Measurements from ENCODE around the gene ZFYVE16. TPM values are rescaled to one million over a fixed set of nuclear protein-coding genes. Genes with fewer than 3 reads are reported as not detected.

ZFYVE16 gene
- total RNA-seq, 4 donors from 2014 or later, result 12.5 to 27.5 (median 18.2) TPM

DNA sequence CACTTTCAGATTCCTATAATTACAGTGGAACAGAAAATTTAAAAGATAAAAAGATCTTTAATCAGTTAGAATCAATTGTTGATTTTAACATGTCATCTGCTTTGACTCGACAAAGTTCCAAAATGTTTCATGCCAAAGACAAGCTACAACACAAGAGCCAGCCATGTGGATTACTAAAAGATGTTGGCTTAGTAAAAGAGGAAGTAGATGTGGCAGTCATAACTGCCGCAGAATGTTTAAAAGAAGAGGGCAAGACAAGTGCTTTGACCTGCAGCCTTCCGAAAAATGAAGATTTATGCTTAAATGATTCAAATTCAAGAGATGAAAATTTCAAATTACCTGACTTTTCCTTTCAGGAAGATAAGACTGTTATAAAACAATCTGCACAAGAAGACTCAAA, 29.5 kb downstream of the ZFYVE16 start:
- WGBS, 2 donors, result 72 to 81% methylated on average over 3 of the region's 3 CpGs
- Histone ChIP-seq H3K4me1 (no peaks in the 10 kb centered on the region), H3K27me3 (no peaks in the 10 kb centered on the region), H3K36me3 (peaks cover 0 to 67% (median 3%) of the 10 kb centered on the region in 3 donors), H3K27ac (no peak overlapping the region), H3K9me3 (no peaks in the 10 kb centered on the region), H3K4me3 (no peak overlapping the region)
- no peak for DNase-seq
- intact Hi-C loops (cut with DNase I), result no loop called here
- TF ChIP-seq, protein P1, sequence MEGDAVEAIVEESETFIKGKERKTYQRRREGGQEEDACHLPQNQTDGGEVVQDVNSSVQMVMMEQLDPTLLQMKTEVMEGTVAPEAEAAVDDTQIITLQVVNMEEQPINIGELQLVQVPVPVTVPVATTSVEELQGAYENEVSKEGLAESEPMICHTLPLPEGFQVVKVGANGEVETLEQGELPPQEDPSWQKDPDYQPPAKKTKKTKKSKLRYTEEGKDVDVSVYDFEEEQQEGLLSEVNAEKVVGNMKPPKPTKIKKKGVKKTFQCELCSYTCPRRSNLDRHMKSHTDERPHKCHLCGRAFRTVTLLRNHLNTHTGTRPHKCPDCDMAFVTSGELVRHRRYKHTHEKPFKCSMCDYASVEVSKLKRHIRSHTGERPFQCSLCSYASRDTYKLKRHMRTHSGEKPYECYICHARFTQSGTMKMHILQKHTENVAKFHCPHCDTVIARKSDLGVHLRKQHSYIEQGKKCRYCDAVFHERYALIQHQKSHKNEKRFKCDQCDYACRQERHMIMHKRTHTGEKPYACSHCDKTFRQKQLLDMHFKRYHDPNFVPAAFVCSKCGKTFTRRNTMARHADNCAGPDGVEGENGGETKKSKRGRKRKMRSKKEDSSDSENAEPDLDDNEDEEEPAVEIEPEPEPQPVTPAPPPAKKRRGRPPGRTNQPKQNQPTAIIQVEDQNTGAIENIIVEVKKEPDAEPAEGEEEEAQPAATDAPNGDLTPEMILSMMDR (IDR thresholded peaks at IDR 0.05), result no peak
- no peak for TF ChIP-seq POLR2A (IDR thresholded peaks at IDR 0.05)

DNA sequence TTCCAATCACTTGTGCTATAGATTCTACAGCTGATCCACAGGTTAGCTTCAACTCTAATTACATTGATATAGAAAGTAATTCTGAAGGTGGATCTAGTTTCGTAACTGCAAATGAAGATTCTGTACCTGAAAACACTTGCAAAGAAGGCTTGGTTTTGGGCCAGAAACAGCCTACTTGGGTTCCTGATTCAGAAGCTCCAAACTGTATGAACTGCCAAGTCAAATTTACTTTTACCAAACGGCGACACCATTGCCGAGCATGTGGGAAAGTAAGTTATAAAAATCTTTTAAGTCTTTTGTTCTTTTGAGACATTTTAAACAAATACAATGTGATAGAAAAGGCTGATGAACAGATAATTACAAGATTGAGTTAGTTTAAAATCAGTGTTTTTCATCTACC, 30.9 kb downstream of the ZFYVE16 start:
- intact Hi-C loops (cut with DNase I), result no loop called here
- Histone ChIP-seq H3K36me3 (peaks cover 0 to 81% (median 3%) of the 10 kb centered on the region in 3 donors), H3K27me3 (no peaks in the 10 kb centered on the region), H3K4me1 (no peaks in the 10 kb centered on the region), H3K9me3 (no peaks in the 10 kb centered on the region), H3K4me3 (no peak overlapping the region), H3K27ac (no peak overlapping the region)
- TF ChIP-seq, protein P1 (IDR thresholded peaks at IDR 0.05), result no peak
- no peak for TF ChIP-seq POLR2A (IDR thresholded peaks at IDR 0.05)
- 90 to 94% methylated on average over 4 of the region's 4 CpGs for WGBS, 2 donors
- DNase-seq, result no peak

DNA sequence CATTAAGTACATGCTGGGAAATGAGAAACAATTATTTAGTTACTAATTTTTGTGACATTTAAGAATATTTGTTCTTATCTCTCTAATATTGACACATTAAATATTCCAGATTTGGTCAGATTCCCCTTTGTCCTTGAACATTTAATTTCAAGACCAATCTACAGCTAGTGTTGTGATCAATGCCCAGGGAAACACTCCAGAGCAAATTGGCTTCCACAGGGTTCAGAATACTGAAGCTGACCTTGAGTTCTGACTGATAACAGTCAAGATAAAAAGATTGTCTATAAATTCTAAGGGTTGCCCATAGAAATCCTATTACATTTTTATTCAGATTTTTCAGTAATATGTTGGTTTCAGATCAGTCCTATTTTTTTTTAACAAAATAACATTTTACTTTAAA, 31.3 kb downstream of the ZFYVE16 start:
- no peaks in the 10 kb centered on the region for H3K4me1 ChIP-seq
- H3K27ac ChIP-seq, result no peak overlapping the region
- peaks cover 0 to 82% (median 3%) of the 10 kb centered on the region in 3 donors for H3K36me3 ChIP-seq
- no peak for DNase-seq
- no peaks in the 10 kb centered on the region for H3K9me3 ChIP-seq
- H3K27me3 ChIP-seq, result no peaks in the 10 kb centered on the region
- H3K4me3 ChIP-seq, result no peak overlapping the region
- TF ChIP-seq POLR2A (IDR thresholded peaks at IDR 0.05), result no peak
- TF ChIP-seq, protein P1 (IDR thresholded peaks at IDR 0.05), result no peak
- intact Hi-C loops (cut with DNase I), result no loop called here

DNA sequence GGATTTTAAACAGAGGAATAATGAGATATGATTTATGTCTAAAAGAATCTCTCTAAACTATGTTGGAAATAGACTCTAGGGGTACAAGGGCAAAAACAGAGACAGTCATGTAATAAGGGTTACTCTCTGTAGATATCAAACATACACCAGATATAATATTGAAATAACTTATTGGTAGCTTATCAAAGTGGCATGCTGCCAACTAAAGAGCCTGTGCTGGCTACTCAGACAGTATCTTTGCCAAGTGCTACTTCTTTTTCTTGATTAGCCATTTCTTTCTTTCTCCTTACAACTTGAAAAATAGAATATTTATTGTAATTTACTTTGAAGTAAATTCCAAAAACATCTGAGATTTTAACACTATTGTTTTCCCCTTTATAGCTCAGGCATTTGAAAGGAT, 34.9 kb downstream of the ZFYVE16 start:
- no peak for DNase-seq
- H3K4me3 ChIP-seq, result no peak overlapping the region
- H3K27me3 ChIP-seq, result no peaks in the 10 kb centered on the region
- peaks cover 0 to 78% (median 3%) of the 10 kb centered on the region in 3 donors for H3K36me3 ChIP-seq
- H3K4me1 ChIP-seq, result no peaks in the 10 kb centered on the region
- no peaks in the 10 kb centered on the region for H3K9me3 ChIP-seq
- TF ChIP-seq POLR2A (IDR thresholded peaks at IDR 0.05), result no peak
- TF ChIP-seq, protein P1 (IDR thresholded peaks at IDR 0.05), result no peak
- no peak overlapping the region for H3K27ac ChIP-seq
- intact Hi-C loops (cut with DNase I), result no loop called here

DNA sequence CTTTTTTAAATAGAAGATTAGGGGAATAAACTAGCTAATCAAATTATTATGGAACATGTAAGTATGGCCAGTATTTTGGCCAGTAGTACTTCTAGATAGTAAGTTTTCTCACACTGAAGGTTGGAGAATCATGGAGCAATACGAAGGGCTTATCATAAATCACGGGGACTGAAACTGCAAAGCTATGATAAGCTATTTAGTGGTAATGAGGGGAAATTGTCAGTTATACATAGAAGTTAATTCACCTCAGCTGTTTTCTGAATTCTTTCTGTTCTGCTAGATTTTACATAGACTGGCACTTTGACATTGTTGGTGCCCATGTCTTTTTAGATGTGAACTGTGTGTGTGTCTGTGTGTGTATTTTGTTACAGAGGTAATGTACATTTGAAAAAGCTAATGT, 45.5 kb downstream of the ZFYVE16 start:
- WGBS, 2 donors, result 91 to 94% methylated on average over 2 of the region's 2 CpGs
- peaks cover 0 to 91% (median 2%) of the 10 kb centered on the region in 3 donors for H3K36me3 ChIP-seq
- TF ChIP-seq, protein P1 (IDR thresholded peaks at IDR 0.05), result no peak
- TF ChIP-seq POLR2A (IDR thresholded peaks at IDR 0.05), result no peak

More for the DNA sequence above, 45.5 kb downstream of the ZFYVE16 start:
- H3K27ac ChIP-seq, result no peak overlapping the region
- H3K4me1 ChIP-seq, result no peaks in the 10 kb centered on the region
- H3K9me3 ChIP-seq, result no peaks in the 10 kb centered on the region
- no peaks in the 10 kb centered on the region for H3K27me3 ChIP-seq
- intact Hi-C loops (cut with DNase I), result no loop called here
- DNase-seq, result no peak
- no peak overlapping the region for H3K4me3 ChIP-seq
